ENCODE measurements around the gene TMEM52.

GRCh38 chr1:1877865-1878436 lies 41.1 kb downstream of the TMEM52 start:
- TF ChIP-seq CTCF (IDR thresholded peaks at IDR 0.05) (no peak), RFX5 (IDR thresholded peaks at IDR 0.05) (no peak), RCOR1 (IDR thresholded peaks at IDR 0.05; ENCODE audit: low read depth, low read length) (no peak), SREBF2 (IDR thresholded peaks at IDR 0.05) (no peak), POLR2A (IDR thresholded peaks at IDR 0.05; ENCODE audit: low read length) (no peak), SMC3 (IDR thresholded peaks at IDR 0.05) (no peak), CBX8 (IDR thresholded peaks at IDR 0.05) (no peak), BHLHE40 (IDR thresholded peaks at IDR 0.05; ENCODE audit: low read depth, low read length) (no peak), EHMT2 (IDR thresholded peaks at IDR 0.05; ENCODE audit: low read depth) (no peak), ELK1 (IDR thresholded peaks at IDR 0.05; ENCODE audit: low read depth, low read length) (no peak), RAD21 (conservative IDR thresholded peaks at IDR 0.05 in 1 of 2, IDR thresholded peaks at IDR 0.05 in 1 of 2) (no peak)
